MM.1S (cell line): Measurements from ENCODE around the gene FCER1G.
A peak's percentile ranks its signal among the peaks of the same experiment; 100 is the strongest.

ENCODE experiments used
- DNase-seq: peaks from one replicate; pipeline ENCODE4 v3.0.0-alpha.2; 2015
- H2AFZ ChIP-seq: fragments of 300-600 bp; sonication (generic); 2 replicates; pipeline ENCODE4 v1.6.0; 2016; ENCODE audit warnings: antibody characterized with exemption, low read length
- H3F3A ChIP-seq: fragments of 300-600 bp; sonication (generic); 2 replicates; pipeline ENCODE4 v1.6.1; 2016; ENCODE audit warnings: mild to moderate bottlenecking, antibody characterized with exemption, low read length, moderate library complexity, mixed read lengths; ENCODE audit not compliant: insufficient read depth
- H3K27ac ChIP-seq: fragments of 300-600 bp; sonication (generic); 2 replicates; pipeline ENCODE4 v1.5.1; 2016; ENCODE audit warnings: mild to moderate bottlenecking, low read length
- H3K27me3 ChIP-seq: fragments of 300-600 bp; sonication (generic); replicated peaks from 2 replicates; pipeline ENCODE4 v1.6.0; 2016; ENCODE audit warnings: low read length; ENCODE audit not compliant: insufficient read depth
- H3K36me3 ChIP-seq: fragments of 300-600 bp; sonication (generic); replicated peaks from 2 replicates; pipeline ENCODE4 v1.6.1; 2016; ENCODE audit warnings: mild to moderate bottlenecking, low read length, mixed read lengths; ENCODE audit not compliant: insufficient read depth
- H3K4me1 ChIP-seq: fragments of 300-600 bp; sonication (generic); 2 replicates; pipeline ENCODE4 v1.6.1; 2016; ENCODE audit warnings: low read length, mixed read lengths
- H3K4me2 ChIP-seq: fragments of 300-600 bp; sonication (generic); 2 replicates; pipeline ENCODE4 v1.6.0; 2016; ENCODE audit warnings: low read depth, low read length
- H3K4me3 ChIP-seq: fragments of 300-600 bp; sonication (generic); 2 replicates; pipeline ENCODE4 v1.5.1; 2016; ENCODE audit warnings: low read length, mixed read lengths
- H3K79me2 ChIP-seq: fragments of 300-600 bp; sonication (generic); 2 replicates; pipeline ENCODE4 v1.6.1; 2016; ENCODE audit warnings: mixed run types, low read length, mixed read lengths
- H3K9ac ChIP-seq: fragments of 300-600 bp; sonication (generic); 2 replicates; pipeline ENCODE4 v1.6.1; 2016; ENCODE audit warnings: low read length, mixed read lengths
- H3K9me2 ChIP-seq: fragments of 300-600 bp; sonication (generic); replicated peaks from 2 replicates; pipeline ENCODE4 v1.6.1; 2016; ENCODE audit warnings: mild to moderate bottlenecking, low read length, mixed read lengths; ENCODE audit not compliant: insufficient read depth
- H3K9me3 ChIP-seq: fragments of 300-600 bp; sonication (generic); replicated peaks from 2 replicates; pipeline ENCODE4 v1.6.1; 2016; ENCODE audit warnings: mild to moderate bottlenecking, low read length, mixed read lengths; ENCODE audit not compliant: insufficient read depth
- H4K20me1 ChIP-seq: fragments of 300-600 bp; sonication (generic); 2 replicates; pipeline ENCODE4 v1.6.1; 2016; ENCODE audit warnings: mild to moderate bottlenecking, low read length, moderate library complexity, mixed read lengths; ENCODE audit not compliant: insufficient read depth
- EZH2 ChIP-seq: fragments of 300-600 bp; sonication (generic); optimal IDR thresholded peaks from 2 replicates; pipeline ENCODE3; 2017; ENCODE audit warnings: low read depth, mild to moderate bottlenecking, antibody characterized with exemption, low read length, mixed read lengths
- EZH2phosphoT487 ChIP-seq: fragments of 300-600 bp; sonication (generic); IDR thresholded peaks from 2 replicates; pipeline ENCODE4 v1.6.1; 2018; ENCODE audit warnings: antibody characterized with exemption, low read length
- TF ChIP-seq, protein P1 (sequence below): fragments of 300-600 bp; sonication (generic); IDR thresholded peaks from 2 replicates; pipeline ENCODE4 v1.5.1; 2016; ENCODE audit warnings: antibody characterized with exemption, low read length, mixed read lengths

Gene FCER1G

DNA sequence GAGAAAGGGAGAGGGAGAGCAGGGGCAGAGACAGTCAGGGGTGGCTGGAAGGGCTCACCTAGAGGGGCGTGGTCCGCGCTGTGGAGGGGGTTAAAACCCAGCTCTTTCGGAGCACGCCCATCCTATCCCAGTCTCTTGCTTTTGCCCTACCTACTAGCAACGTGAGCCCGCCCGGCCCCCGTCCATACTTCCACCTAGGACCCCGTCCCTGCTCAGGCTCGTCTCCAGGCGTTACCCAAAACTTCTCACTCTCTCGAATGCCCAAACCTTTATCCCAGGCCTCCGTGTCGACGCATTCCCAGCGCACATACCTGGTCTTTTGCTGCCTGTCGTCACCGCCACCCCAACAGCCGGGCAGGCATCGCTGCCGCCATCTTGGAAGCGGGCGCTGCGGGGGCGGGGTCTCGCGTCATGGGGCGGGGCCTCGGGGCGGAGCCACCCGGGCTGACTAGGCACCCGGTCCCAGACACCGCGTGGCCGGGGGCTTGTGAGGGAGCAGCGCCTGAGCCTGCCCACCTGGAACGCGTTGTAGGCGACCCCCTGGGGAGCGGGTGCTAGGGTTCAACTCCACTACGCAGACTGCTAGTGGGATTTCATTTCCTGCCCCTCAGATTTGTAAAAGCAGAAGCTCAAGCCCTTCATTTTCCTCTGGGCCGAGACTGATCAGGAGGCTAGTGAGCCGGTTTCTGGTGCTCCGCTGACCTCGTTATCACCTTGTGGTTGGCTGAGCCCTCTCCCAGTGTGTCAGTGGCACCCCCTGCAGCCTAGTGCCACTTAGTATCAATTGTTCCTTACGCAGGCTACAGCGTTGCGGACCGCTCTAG, 37.8 kb upstream of the FCER1G start, which contains the start of gene B4GALT3:
B4GALT3 (minus strand) TSS at position 396 of the 824 bp plus-strand sequence. CDS start 1,447 bp downstream, outside the sequence.
- no peaks in the 10 kb centered on the region for H3K27me3 ChIP-seq
- no peak for TF ChIP-seq EZH2
- TF ChIP-seq, protein P1, sequence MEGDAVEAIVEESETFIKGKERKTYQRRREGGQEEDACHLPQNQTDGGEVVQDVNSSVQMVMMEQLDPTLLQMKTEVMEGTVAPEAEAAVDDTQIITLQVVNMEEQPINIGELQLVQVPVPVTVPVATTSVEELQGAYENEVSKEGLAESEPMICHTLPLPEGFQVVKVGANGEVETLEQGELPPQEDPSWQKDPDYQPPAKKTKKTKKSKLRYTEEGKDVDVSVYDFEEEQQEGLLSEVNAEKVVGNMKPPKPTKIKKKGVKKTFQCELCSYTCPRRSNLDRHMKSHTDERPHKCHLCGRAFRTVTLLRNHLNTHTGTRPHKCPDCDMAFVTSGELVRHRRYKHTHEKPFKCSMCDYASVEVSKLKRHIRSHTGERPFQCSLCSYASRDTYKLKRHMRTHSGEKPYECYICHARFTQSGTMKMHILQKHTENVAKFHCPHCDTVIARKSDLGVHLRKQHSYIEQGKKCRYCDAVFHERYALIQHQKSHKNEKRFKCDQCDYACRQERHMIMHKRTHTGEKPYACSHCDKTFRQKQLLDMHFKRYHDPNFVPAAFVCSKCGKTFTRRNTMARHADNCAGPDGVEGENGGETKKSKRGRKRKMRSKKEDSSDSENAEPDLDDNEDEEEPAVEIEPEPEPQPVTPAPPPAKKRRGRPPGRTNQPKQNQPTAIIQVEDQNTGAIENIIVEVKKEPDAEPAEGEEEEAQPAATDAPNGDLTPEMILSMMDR = peak; percentile 42
- peaks cover 35% of the 10 kb centered on the region for H3F3A ChIP-seq
- no peaks in the 10 kb centered on the region for H3K9me3 ChIP-seq
- H3K4me1 ChIP-seq = peaks cover 56% of the 10 kb centered on the region
- no peaks in the 10 kb centered on the region for H3K9me2 ChIP-seq
- H3K9ac ChIP-seq = peak within 1 kb of the TSS; percentile 87
- peak; percentile 94 for DNase-seq
- peak within 1 kb of the TSS; percentile 88 for H3K4me3 ChIP-seq
- peak within 1 kb of the TSS; percentile 46 for H2AFZ ChIP-seq
- peak within 1 kb of the TSS; percentile 97 for H3K4me2 ChIP-seq
- 0 out of 2 replicates have a peak, but pooled peaks cover 6% of the 10 kb centered on the region for H4K20me1 ChIP-seq
- H3K79me2 ChIP-seq = peaks cover 51% of the 10 kb centered on the region
- peak within 1 kb of the TSS; percentile 91 for H3K27ac ChIP-seq
- peaks cover 25% of the 10 kb centered on the region; the same call in 1 of the 2 replicates for H3K36me3 ChIP-seq

DNA sequence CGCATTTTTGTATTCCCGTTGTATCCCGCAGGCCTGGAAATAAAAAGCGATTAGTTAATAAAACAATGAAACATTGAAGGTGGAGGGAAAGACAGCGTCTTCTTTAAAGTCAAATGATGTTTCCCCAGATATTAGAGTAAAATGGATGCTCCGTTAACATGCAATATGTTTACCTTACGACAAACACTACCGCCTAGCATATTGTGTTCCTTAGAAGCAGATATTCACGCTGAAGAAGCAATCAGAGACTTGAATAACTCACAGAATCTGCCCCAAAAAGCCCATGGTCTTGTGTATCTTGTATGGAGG, 37.2 kb upstream of the FCER1G start:
- no peak for DNase-seq
- Histone ChIP-seq H4K20me1 (0 out of 2 replicates have a peak, but pooled peaks cover 5% of the 10 kb centered on the region), H3K27me3 (no peaks in the 10 kb centered on the region), H3K36me3 (peaks cover 19% of the 10 kb centered on the region; the same call in 1 of the 2 replicates), H3K9me2 (no peaks in the 10 kb centered on the region), H3F3A (peaks cover 38% of the 10 kb centered on the region), H3K4me3 (peak overlapping the region; percentile 88), H2AFZ (peak overlapping the region; percentile 46), H3K4me2 (peak overlapping the region; percentile 97), H3K27ac (peak overlapping the region; percentile 91; the same call in 1 of the 2 replicates), H3K9me3 (no peaks in the 10 kb centered on the region), H3K9ac (peak overlapping the region; percentile 87), H3K79me2 (peaks cover 45% of the 10 kb centered on the region), H3K4me1 (peaks cover 58% of the 10 kb centered on the region)
- TF ChIP-seq, protein P1 = no peak
- no peak for TF ChIP-seq EZH2
- TF ChIP-seq EZH2phosphoT487 = no peak

DNA sequence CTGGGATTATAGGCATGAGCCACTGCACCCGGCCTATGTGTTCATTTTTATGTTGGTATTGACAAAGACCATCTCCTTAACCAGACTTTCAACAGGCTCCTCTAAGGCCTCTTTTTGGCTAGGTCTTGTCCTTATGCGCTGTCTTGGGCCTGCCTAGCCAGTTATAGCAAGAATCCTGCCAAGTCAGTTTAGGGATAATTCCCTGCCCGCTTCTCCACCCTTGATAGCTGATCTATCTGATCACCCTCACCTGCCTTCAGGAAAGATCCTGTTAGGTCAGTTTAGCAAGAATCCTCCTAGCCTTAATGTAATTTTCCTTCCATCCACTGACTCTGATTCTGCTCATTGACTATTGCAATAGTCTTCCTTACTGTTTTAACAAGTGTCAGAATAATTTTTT, 35.4 kb upstream of the FCER1G start:
- Histone ChIP-seq H3K27ac (no peak overlapping the region), H3K4me3 (no peak overlapping the region), H3K9ac (no peak overlapping the region), H3K9me2 (no peaks in the 10 kb centered on the region), H3K27me3 (no peaks in the 10 kb centered on the region), H4K20me1 (no peaks in the 10 kb centered on the region), H3K9me3 (no peaks in the 10 kb centered on the region), H3K36me3 (peaks cover 6% of the 10 kb centered on the region; the same call in 1 of the 2 replicates), H3K79me2 (peaks cover 27% of the 10 kb centered on the region), H3K4me2 (no peak overlapping the region), H3F3A (peaks cover 48% of the 10 kb centered on the region), H2AFZ (no peak overlapping the region), H3K4me1 (peaks cover 59% of the 10 kb centered on the region)
- no peak for DNase-seq
- TF ChIP-seq EZH2 = no peak
- TF ChIP-seq, protein P1 = no peak
